HepG2 (cell line): ENCODE measurements around the gene BMERB1. TPM values are rescaled to one million over a fixed set of nuclear protein-coding genes. Genes with fewer than 3 reads are reported as not detected.

Source experiments
- CAMTA2 ChIP-seq: sonication (generic); formaldehyde crosslinking; IDR thresholded peaks from 2 replicates; pipeline ENCODE4 v1.4.0; 2020; ENCODE audit warnings: mild to moderate bottlenecking, missing genetic modification reagents, borderline replicate concordance
- IKZF1 ChIP-seq: fragments of 450-650 bp; IDR thresholded peaks from 2 replicates; pipeline ENCODE4 v1.7.1; 2016
- SMAD3 ChIP-seq: sonication (generic); formaldehyde crosslinking; IDR thresholded peaks from 2 replicates; pipeline ENCODE4 v1.4.0; 2020; ENCODE audit warnings: missing genetic modification reagents
- ZBTB20 ChIP-seq: sonication (generic); formaldehyde crosslinking; IDR thresholded peaks from 2 replicates; pipeline ENCODE4 v1.8.1; 2023; ENCODE audit warnings: missing genetic modification reagents, low read depth, mild to moderate bottlenecking, borderline replicate concordance
- ZNF460 ChIP-seq: sonication (generic); formaldehyde crosslinking; IDR thresholded peaks from 2 replicates; pipeline ENCODE4 v1.5.1; 2020; ENCODE audit warnings: missing genetic modification reagents, mild to moderate bottlenecking, borderline replicate concordance
- ZNF678 ChIP-seq: sonication (generic); formaldehyde crosslinking; IDR thresholded peaks from 2 replicates; pipeline ENCODE4 v1.4.0; 2020; ENCODE audit warnings: mild to moderate bottlenecking, missing genetic modification reagents
- polyA plus RNA-seq, 8 experiments: library from polyadenylated mRNA; depleted of rRNA in 3 of 8; stranded (reverse) in 7 of 8; unstranded in 1 of 8; fragments of >200 nt; fragmentation: Illumina TruSeq in 4 of 8; extraction: Trizol in 4 of 8; gene quantifications; 2 replicates each; pipeline versions ENCODE4 v1.2.1 to v1.2.3, GENCODE V29; 2011 to 2016; ENCODE audit warnings: low read depth in 4 of 8, missing spikeins in 1 of 8, mixed read lengths in 1 of 8; ENCODE audit not compliant: insufficient read depth in 1 of 8
- total RNA-seq, 5 experiments: library from RNA; depleted of rRNA; stranded (reverse); fragments of >200 nt; fragmentation: Illumina TruSeq; extraction: Trizol; gene quantifications; 2 replicates each; pipeline ENCODE4 v1.2.3, GENCODE V29; 2016; ENCODE audit warnings: low read depth in 1 of 5
- TF ChIP-seq, protein P1 (sequence below): sonication (generic); formaldehyde crosslinking; IDR thresholded peaks from 2 replicates; pipeline ENCODE4 v1.5.1; 2020; ENCODE audit warnings: mild to moderate bottlenecking, missing genetic modification reagents, borderline replicate concordance

BMERB1 gene
- total and polyA plus RNA-seq, 2 of the 13 experiments (the other 11 are each of a cell fraction or from before 2014, with no cell fraction given) = 1.4 TPM

DNA sequence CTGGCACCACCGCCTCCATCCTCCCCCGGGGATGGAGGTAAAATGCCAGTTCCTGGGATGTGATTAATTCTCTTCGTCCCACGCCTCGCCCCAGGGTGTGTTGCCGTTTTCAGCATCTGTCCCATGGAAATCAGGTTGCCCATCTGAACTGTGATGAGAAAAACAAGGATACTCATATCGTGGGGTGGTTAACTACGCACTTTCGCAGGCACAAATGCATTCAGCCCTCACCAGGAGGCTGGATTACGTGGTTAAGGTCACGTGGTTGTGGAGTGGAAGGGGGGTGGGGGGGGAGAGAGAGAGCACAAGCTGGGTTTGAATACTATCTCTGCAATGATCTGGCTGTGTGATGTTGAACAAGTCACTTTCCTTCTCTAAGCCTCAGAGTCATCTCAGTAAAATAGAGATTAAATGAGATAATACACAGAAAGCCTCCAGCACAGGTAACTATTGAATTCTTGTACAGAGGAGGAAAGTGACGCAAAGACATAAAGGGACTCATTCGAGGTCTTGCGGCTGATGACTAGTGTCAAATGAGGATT is 74.7 kb downstream of the BMERB1 start (continued):
- TF ChIP-seq, protein P1, sequence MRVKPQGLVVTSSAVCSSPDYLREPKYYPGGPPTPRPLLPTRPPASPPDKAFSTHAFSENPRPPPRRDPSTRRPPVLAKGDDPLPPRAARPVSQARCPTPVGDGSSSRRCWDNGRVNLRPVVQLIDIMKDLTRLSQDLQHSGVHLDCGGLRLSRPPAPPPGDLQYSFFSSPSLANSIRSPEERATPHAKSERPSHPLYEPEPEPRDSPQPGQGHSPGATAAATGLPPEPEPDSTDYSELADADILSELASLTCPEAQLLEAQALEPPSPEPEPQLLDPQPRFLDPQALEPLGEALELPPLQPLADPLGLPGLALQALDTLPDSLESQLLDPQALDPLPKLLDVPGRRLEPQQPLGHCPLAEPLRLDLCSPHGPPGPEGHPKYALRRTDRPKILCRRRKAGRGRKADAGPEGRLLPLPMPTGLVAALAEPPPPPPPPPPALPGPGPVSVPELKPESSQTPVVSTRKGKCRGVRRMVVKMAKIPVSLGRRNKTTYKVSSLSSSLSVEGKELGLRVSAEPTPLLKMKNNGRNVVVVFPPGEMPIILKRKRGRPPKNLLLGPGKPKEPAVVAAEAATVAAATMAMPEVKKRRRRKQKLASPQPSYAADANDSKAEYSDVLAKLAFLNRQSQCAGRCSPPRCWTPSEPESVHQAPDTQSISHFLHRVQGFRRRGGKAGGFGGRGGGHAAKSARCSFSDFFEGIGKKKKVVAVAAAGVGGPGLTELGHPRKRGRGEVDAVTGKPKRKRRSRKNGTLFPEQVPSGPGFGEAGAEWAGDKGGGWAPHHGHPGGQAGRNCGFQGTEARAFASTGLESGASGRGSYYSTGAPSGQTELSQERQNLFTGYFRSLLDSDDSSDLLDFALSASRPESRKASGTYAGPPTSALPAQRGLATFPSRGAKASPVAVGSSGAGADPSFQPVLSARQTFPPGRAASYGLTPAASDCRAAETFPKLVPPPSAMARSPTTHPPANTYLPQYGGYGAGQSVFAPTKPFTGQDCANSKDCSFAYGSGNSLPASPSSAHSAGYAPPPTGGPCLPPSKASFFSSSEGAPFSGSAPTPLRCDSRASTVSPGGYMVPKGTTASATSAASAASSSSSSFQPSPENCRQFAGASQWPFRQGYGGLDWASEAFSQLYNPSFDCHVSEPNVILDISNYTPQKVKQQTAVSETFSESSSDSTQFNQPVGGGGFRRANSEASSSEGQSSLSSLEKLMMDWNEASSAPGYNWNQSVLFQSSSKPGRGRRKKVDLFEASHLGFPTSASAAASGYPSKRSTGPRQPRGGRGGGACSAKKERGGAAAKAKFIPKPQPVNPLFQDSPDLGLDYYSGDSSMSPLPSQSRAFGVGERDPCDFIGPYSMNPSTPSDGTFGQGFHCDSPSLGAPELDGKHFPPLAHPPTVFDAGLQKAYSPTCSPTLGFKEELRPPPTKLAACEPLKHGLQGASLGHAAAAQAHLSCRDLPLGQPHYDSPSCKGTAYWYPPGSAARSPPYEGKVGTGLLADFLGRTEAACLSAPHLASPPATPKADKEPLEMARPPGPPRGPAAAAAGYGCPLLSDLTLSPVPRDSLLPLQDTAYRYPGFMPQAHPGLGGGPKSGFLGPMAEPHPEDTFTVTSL (CRISPR knock-in tag) = no peak
- TF ChIP-seq IKZF1 (no peak), SMAD3 (no peak), ZNF460 (no peak), ZBTB20 (CRISPR knock-in tag) (no peak), CAMTA2 (CRISPR knock-in tag) (no peak), ZNF678 (CRISPR knock-in tag) (no peak)
